Cardiac septum (tissue), 1 donor: Measurements from ENCODE around the gene OR6B2. TPM values are rescaled to one million over a fixed set of nuclear protein-coding genes. Genes with fewer than 3 reads are reported as not detected.
"Not testable (repeated sequence)": the region's sequence is repeated elsewhere in the genome, so short reads cannot be mapped to it uniquely, and the experiment has no call there.

Source experiments
- DNase-seq: peaks from one replicate; pipeline ENCODE4 v3.0.0-alpha.2; 2020; ENCODE audit warnings: low spot score
- intact Hi-C: fragments of 100-400 bp; cut with DNase I; formaldehyde crosslinking; loops from one replicate; pipeline ENCODE4 v1.14.0; 2022
- long read RNA-seq: library from polyadenylated mRNA; unstranded; transcript quantifications from one replicate; pipeline ENCODE4 v2.0.0, GENCODE V29; 2021
- total RNA-seq: library from RNA; stranded (reverse); fragmentation: NEBNext Ultra II Directional; extraction: Animal tissue kit (Norgen Biotek cat#: 25700); gene quantifications from one replicate; pipeline ENCODE4 v1.2.1, GENCODE V29; 2021
- donor health status: DM: no; HTN: no; CAD: no.

The OR6B2 gene
- total RNA-seq = not detected
- long read RNA-seq = 0 reads

- intact Hi-C loops = no loop called here
- DNase-seq = no peak
Measured at GRCh38 chr2:240030379-240031094, at the start of gene OR6B2. OR6B2 (minus strand) TSS chr2:240030429; CDS start chr2:240030429, 0 bp downstream.

- DNase-seq = no peak
- intact Hi-C loops = no loop called here
Measured at GRCh38 chr2:240078631-240079030, 48.4 kb upstream of the OR6B2 start.

- no peak for DNase-seq
- intact Hi-C loops = no loop called here
Measured at GRCh38 chr2:240077442-240077841, 47.2 kb upstream of the OR6B2 start.

GRCh38 chr2:240074545-240074944, 44.3 kb upstream of the OR6B2 start:
- DNase-seq = no peak
- intact Hi-C loops = no loop called here

- intact Hi-C loops = no loop called here
- no peak for DNase-seq
Measured at GRCh38 chr2:240070907-240071306, 40.7 kb upstream of the OR6B2 start.

- DNase-seq = no peak
- intact Hi-C loops = no loop called here
Measured at GRCh38 chr2:240069829-240070228, 39.6 kb upstream of the OR6B2 start.

- DNase-seq = no peak
- intact Hi-C loops = no loop called here
Measured at GRCh38 chr2:240068193-240068592, 38.0 kb upstream of the OR6B2 start.

GRCh38 chr2:240066489-240066888, 36.3 kb upstream of the OR6B2 start:
- no peak for DNase-seq
- intact Hi-C loops = no loop called here

GRCh38 chr2:240064898-240065297, 34.7 kb upstream of the OR6B2 start:
- no peak for DNase-seq
- intact Hi-C loops = no loop called here

GRCh38 chr2:240060977-240061591, 30.9 kb upstream of the OR6B2 start:
- intact Hi-C loops = loop anchor here (2.0 kb wide), 1 partner anchor 82 kb away; no protein-coding TSS in a partner anchor
- DNase-seq = no peak

GRCh38 chr2:240056678-240057077, 26.4 kb upstream of the OR6B2 start:
- intact Hi-C loops = no loop called here
- DNase-seq = no peak

- intact Hi-C loops = no loop called here
- no peak for DNase-seq
Measured at GRCh38 chr2:240055177-240055917, 25.1 kb upstream of the OR6B2 start.

GRCh38 chr2:240053173-240054155, 23.2 kb upstream of the OR6B2 start, which contains the start of gene OR6B3:
OR6B3 (minus strand) TSS chr2:240053521.
- intact Hi-C loops = no loop called here
- no peak for DNase-seq

- DNase-seq = no peak
- intact Hi-C loops = no loop called here
Measured at GRCh38 chr2:240052524-240052923, 22.3 kb upstream of the OR6B2 start.

- intact Hi-C loops = no loop called here
- DNase-seq = no peak
Measured at GRCh38 chr2:240051697-240052096, 21.5 kb upstream of the OR6B2 start.

- no peak for DNase-seq
- intact Hi-C loops = no loop called here
Measured at GRCh38 chr2:240050278-240050677, 20.0 kb upstream of the OR6B2 start.

- intact Hi-C loops = no loop called here
- no peak for DNase-seq
Measured at GRCh38 chr2:240048237-240048636, 18.0 kb upstream of the OR6B2 start.

GRCh38 chr2:240045098-240045497, 14.9 kb upstream of the OR6B2 start:
- no peak for DNase-seq
- intact Hi-C loops = no loop called here

- DNase-seq, intact Hi-C loops: not testable (repeated sequence)
Measured at GRCh38 chr2:240044096-240044495, 13.9 kb upstream of the OR6B2 start.
